RWPE2 (cell line): ENCODE results near the gene GPR132.

Experiments
- ATAC-seq: fragments of 200-7000 bp; cut with Tn5 transposase; 3 replicates; pipeline ENCODE4 v1.9.1; 2021; ENCODE audit warnings: low read depth
- DNase-seq: peaks from one replicate; pipeline ENCODE4 v3.0.0-alpha.2; 2020; ENCODE audit warnings: low spot score
- H3K27ac ChIP-seq: fragments of 450-650 bp; 2 replicates; pipeline ENCODE4 v1.5.1; 2017; ENCODE audit warnings: mild to moderate bottlenecking; ENCODE audit not compliant: poor library complexity, severe bottlenecking
- H3K27me3 ChIP-seq: fragments of 250-450 bp; sonication (Bioruptor Pico); 2 replicates; pipeline ENCODE4 v1.5.1; 2021; ENCODE audit warnings: mild to moderate bottlenecking, moderate library complexity; ENCODE audit not compliant: insufficient read depth, poor library complexity, severe bottlenecking
- H3K36me3 ChIP-seq: fragments of 250-450 bp; sonication (Bioruptor Pico); 2 replicates; pipeline ENCODE4 v1.5.1; 2020; ENCODE audit warnings: low read depth, mild to moderate bottlenecking, moderate library complexity
- H3K4me1 ChIP-seq: fragments of 250-450 bp; sonication (Bioruptor Pico); 2 replicates; pipeline ENCODE4 v1.5.1; 2021; ENCODE audit warnings: mild to moderate bottlenecking, moderate library complexity; ENCODE audit not compliant: insufficient read depth, poor library complexity, severe bottlenecking
- H3K4me3 ChIP-seq: fragments of 250-450 bp; sonication (Bioruptor Pico); 2 replicates; pipeline ENCODE4 v1.5.1; 2021; ENCODE audit warnings: mild to moderate bottlenecking, moderate library complexity; ENCODE audit not compliant: severe bottlenecking
- H3K9me3 ChIP-seq: fragments of 250-450 bp; sonication (Bioruptor Pico); 2 replicates; pipeline ENCODE4 v1.5.1; 2021; ENCODE audit warnings: mild to moderate bottlenecking, moderate library complexity; ENCODE audit not compliant: severe bottlenecking
- CTCF ChIP-seq: fragments of 450-650 bp; IDR thresholded peaks from one replicate; pipeline ENCODE4 v1.5.1; 2017; ENCODE audit warnings: mild to moderate bottlenecking, moderate library complexity; ENCODE audit not compliant: poor library complexity, severe bottlenecking

GPR132 gene

GRCh38 chr14:105055334-105055733, 9.9 kb downstream of the GPR132 start:
- Histone ChIP-seq H3K4me3 (no peak overlapping the region), H3K4me1 (no peaks in the 10 kb centered on the region), H3K27ac (no peak overlapping the region), H3K36me3 (no peaks in the 10 kb centered on the region), H3K9me3 (no peaks in the 10 kb centered on the region), H3K27me3 (no peaks in the 10 kb centered on the region)
- TF ChIP-seq CTCF = no peak
- no peak for ATAC-seq
- DNase-seq = no peak

GRCh38 chr14:105053996-105054395, 11.2 kb downstream of the GPR132 start:
- H3K4me3 ChIP-seq = no peak overlapping the region
- ATAC-seq (no peak), DNase-seq (no peak)
- H3K4me1 ChIP-seq = no peaks in the 10 kb centered on the region
- no peaks in the 10 kb centered on the region for H3K9me3 ChIP-seq
- no peak overlapping the region for H3K27ac ChIP-seq
- H3K36me3 ChIP-seq = no peaks in the 10 kb centered on the region
- no peak for TF ChIP-seq CTCF
- H3K27me3 ChIP-seq = no peaks in the 10 kb centered on the region

- ATAC-seq = no peak
Observed at GRCh38 chr14:105053421-105053820, 11.8 kb downstream of the GPR132 start.

GRCh38 chr14:105052110-105052458, 13.1 kb downstream of the GPR132 start:
- Histone ChIP-seq H3K9me3 (no peaks in the 10 kb centered on the region), H3K27ac (no peak overlapping the region), H3K36me3 (no peaks in the 10 kb centered on the region), H3K4me1 (no peaks in the 10 kb centered on the region), H3K27me3 (no peaks in the 10 kb centered on the region), H3K4me3 (no peak overlapping the region)
- peak; percentile 30 for ATAC-seq
- DNase-seq = no peak
- no peak for TF ChIP-seq CTCF

More at GRCh38 chr14:105053421-105053820, 11.8 kb downstream of the GPR132 start:
- Histone ChIP-seq H3K9me3 (no peaks in the 10 kb centered on the region), H3K27me3 (no peaks in the 10 kb centered on the region), H3K36me3 (no peaks in the 10 kb centered on the region), H3K27ac (no peak overlapping the region), H3K4me3 (no peak overlapping the region), H3K4me1 (no peaks in the 10 kb centered on the region)
- DNase-seq = no peak
- no peak for TF ChIP-seq CTCF

- ATAC-seq = no peak
- Histone ChIP-seq H3K27me3 (no peaks in the 10 kb centered on the region), H3K4me3 (no peak overlapping the region), H3K36me3 (no peaks in the 10 kb centered on the region), H3K27ac (no peak overlapping the region), H3K9me3 (no peaks in the 10 kb centered on the region), H3K4me1 (no peaks in the 10 kb centered on the region)
- peak; percentile 75 for DNase-seq
- TF ChIP-seq CTCF = no peak
Observed at GRCh38 chr14:105051182-105052109, 13.8 kb downstream of the GPR132 start.
